ENCODE results near the gene PHC1. TPM values are rescaled to one million over a fixed set of nuclear protein-coding genes. Genes with fewer than 3 reads are reported as not detected.

The PHC1 gene
- total RNA-seq, 6 experiments from 2014 or later: 17.2 to 22.3 (median 19.9) TPM

- Mint-ChIP-seq H3K4me3 (no peak overlapping the region), H3K27ac (no peak overlapping the region), H3K9me3 (no peaks in the 10 kb centered on the region), H3K4me1 (ENCODE audit: low read depth) (peaks cover 8% of the 10 kb centered on the region; the same call in 1 of the 2 replicates), H3K27me3 (ENCODE audit: insufficient read depth) (peaks cover 2% of the 10 kb centered on the region; the same call in 1 of the 2 replicates), H3K36me3 (ENCODE audit: low read depth) (peaks cover 5% of the 10 kb centered on the region; the same call in 1 of the 2 replicates)
- no peak for TF ChIP-seq CTCF (IDR thresholded peaks at IDR 0.05)
- DNase-seq: no peak
Measured at GRCh38 chr12:8953773-8954402, 39.6 kb downstream of the PHC1 start.

GRCh38 chr12:8956073-8956472 lies 41.8 kb downstream of the PHC1 start:
- Mint-ChIP-seq H3K4me1 (ENCODE audit: low read depth) (peaks cover under 1% of the 10 kb centered on the region; the same call in 1 of the 2 replicates), H3K4me3 (no peak overlapping the region), H3K9me3 (no peaks in the 10 kb centered on the region), H3K27me3 (ENCODE audit: insufficient read depth) (peaks cover 1% of the 10 kb centered on the region; the same call in 1 of the 2 replicates), H3K36me3 (ENCODE audit: low read depth) (peaks cover 5% of the 10 kb centered on the region; the same call in 1 of the 2 replicates), H3K27ac (no peak overlapping the region)
- TF ChIP-seq CTCF (IDR thresholded peaks at IDR 0.05): no peak
- DNase-seq: no peak

GRCh38 chr12:8956772-8957171 lies 42.5 kb downstream of the PHC1 start:
- H3K4me3 Mint-ChIP-seq: no peak overlapping the region
- no peaks in the 10 kb centered on the region for H3K4me1 Mint-ChIP-seq (ENCODE audit: low read depth)
- no peak overlapping the region for H3K27ac Mint-ChIP-seq
- H3K27me3 Mint-ChIP-seq (ENCODE audit: insufficient read depth): peaks cover 1% of the 10 kb centered on the region; the same call in 1 of the 2 replicates
- TF ChIP-seq CTCF (IDR thresholded peaks at IDR 0.05): no peak
- no peaks in the 10 kb centered on the region for H3K9me3 Mint-ChIP-seq
- no peak for DNase-seq
- H3K36me3 Mint-ChIP-seq (ENCODE audit: low read depth): peaks cover 5% of the 10 kb centered on the region; the same call in 1 of the 2 replicates

- Mint-ChIP-seq H3K27ac (no peak overlapping the region), H3K4me3 (no peak overlapping the region), H3K4me1 (ENCODE audit: low read depth) (no peaks in the 10 kb centered on the region), H3K27me3 (ENCODE audit: insufficient read depth) (peaks cover 1% of the 10 kb centered on the region; the same call in 1 of the 2 replicates), H3K9me3 (no peaks in the 10 kb centered on the region), H3K36me3 (ENCODE audit: low read depth) (peaks cover 5% of the 10 kb centered on the region; the same call in 1 of the 2 replicates)
- no peak for TF ChIP-seq CTCF (IDR thresholded peaks at IDR 0.05)
- no peak for DNase-seq
Measured at GRCh38 chr12:8957561-8957960, 43.3 kb downstream of the PHC1 start.

- DNase-seq: no peak
- H3K9me3 Mint-ChIP-seq: no peaks in the 10 kb centered on the region
- H3K4me1 Mint-ChIP-seq (ENCODE audit: low read depth): no peaks in the 10 kb centered on the region
- H3K27ac Mint-ChIP-seq: no peak overlapping the region
- H3K27me3 Mint-ChIP-seq (ENCODE audit: insufficient read depth): peaks cover 1% of the 10 kb centered on the region; the same call in 1 of the 2 replicates
- H3K4me3 Mint-ChIP-seq: no peak overlapping the region
- H3K36me3 Mint-ChIP-seq (ENCODE audit: low read depth): peaks cover 3% of the 10 kb centered on the region; the same call in 1 of the 2 replicates
- no peak for TF ChIP-seq CTCF (IDR thresholded peaks at IDR 0.05)
Measured at GRCh38 chr12:8958066-8958465, 43.8 kb downstream of the PHC1 start.

Data from HFFc6 (cell line).